Pancreas (tissue), 10 donors: ENCODE data around the gene SLK. TPM values are rescaled to one million over a fixed set of nuclear protein-coding genes. Genes with fewer than 3 reads are reported as not detected.

Experiments used
- ATAC-seq, 4 donors: fragments of 200-7000 bp; cut with Tn5 transposase; one replicate each; pipeline versions ENCODE4 v1.8.0 to v1.9.1; 2020; ENCODE audit warnings: mild to moderate bottlenecking in 4 of 4, moderate library complexity in 4 of 4
- DNase-seq, 6 donors: peaks; one replicate each; pipeline ENCODE4 v3.0.0-alpha.2; 2020
- FAIRE-seq: peaks from 2 replicates; lab custom pipeline; 2012; peaks lifted over from hg19 to GRCh38; lab: Jason Lieb, UNC
- H3K27ac ChIP-seq, 4 donors: fragments of 200-600 bp; sonication (generic); 1 replicate in 3 of 4; 2 replicates in 1 of 4; pipeline versions ENCODE4 v1.5.0 to v1.8.0; 2020
- H3K27me3 ChIP-seq, 4 donors: fragments of 200-600 bp; one replicate each; pipeline ENCODE4 v1.8.0; 2021
- H3K36me3 ChIP-seq, 3 donors: fragments of 200-600 bp; sonication (generic) in 1 of 3; one replicate each; pipeline versions ENCODE4 v1.5.0 to v1.8.0; 2020 to 2021
- H3K4me1 ChIP-seq, 3 donors: fragments of 200-600 bp; one replicate each; pipeline ENCODE4 v1.8.0; 2021
- H3K4me3 ChIP-seq, 4 donors: fragments of 200-600 bp; sonication (generic) in 2 of 4; one replicate each; pipeline versions ENCODE4 v1.5.0 to v1.8.0; 2020 to 2021
- H3K9me3 ChIP-seq, 4 donors: fragments of 200-600 bp; one replicate each; pipeline ENCODE4 v1.8.0; 2021
- CTCF ChIP-seq, 4 donors: fragments of 200-600 bp; sonication (generic) in 3 of 4; IDR thresholded peaks; one replicate each; pipeline versions ENCODE4 v1.5.0 to v1.8.0; 2021; ENCODE audit warnings: antibody characterized with exemption in 4 of 4
- WGBS, 2 donors: extraction: QIAGEN DNeasy Blood & Tissue Kit; methylation state at CpG; one replicate each; pipeline ENCODE4 v1.1.7; 2013; 5-methylcytosine and 5-hydroxymethylcytosine counted together
- intact Hi-C, 3 donors: fragments of 100-400 bp; cut with DNase I; formaldehyde crosslinking; loops; one replicate each; pipeline versions ENCODE4 v1.11.1 to v1.14.2; 2022
- polyA plus RNA-seq, 2 donors: library from polyadenylated mRNA; stranded (reverse); fragments of 200-250 nt; gene quantifications; one replicate each; pipeline ENCODE4 v1.2.3, GENCODE V29; 2013
- total RNA-seq, 6 donors: library from RNA; stranded (reverse); fragmentation: NEBNext Ultra II Directional in 4 of 6; extraction: Animal tissue kit (Norgen Biotek cat#: 25700) in 4 of 6; gene quantifications; one replicate each; pipeline versions ENCODE4 v1.2.1 to v1.2.4, GENCODE V29; 2021 to 2023
- donor health status: healthy with polysubstance abuse.
- donor health status: DM: no; HTN: no; CAD: no; lungs with moderate emphysema.
- donor health status: DM: no; HTN: no; CAD: no.
- donor health status: control.
- donor health status: control.
- donor health status: Bipolar disorder and iron deficiency.
- donor health status: DM: yes; HTN: yes; CAD: no.
- donor health status: DM: no; HTN: no; CAD: no.
- donor health status: DM: no; HTN: no; CAD: no.
- donor health status: DM: yes; HTN: yes; CAD: no.

The SLK gene
- total and polyA plus RNA-seq, 8 donors: 6.0 to 20.1 (median 13.4) TPM

DNA sequence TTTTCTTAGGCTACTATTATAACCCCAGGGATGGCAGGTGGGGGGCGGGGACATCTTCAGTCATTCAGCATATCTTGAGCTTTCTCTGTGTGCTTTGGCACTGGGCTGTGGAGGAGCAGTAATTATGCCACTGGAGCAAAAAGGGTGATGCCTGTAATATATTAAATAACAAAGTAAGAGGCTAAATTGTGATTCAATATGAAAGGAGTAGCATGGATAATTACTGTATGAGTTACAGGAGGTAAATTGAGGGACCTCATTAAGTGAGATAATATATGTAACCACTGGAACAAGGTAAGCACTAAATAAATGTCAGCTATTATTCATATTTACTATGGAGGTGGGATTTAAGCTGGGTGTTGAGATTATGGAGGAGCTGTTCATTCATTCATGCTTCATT, 45.7 kb upstream of the SLK start:
- no peaks in the 10 kb centered on the region for H3K9me3 ChIP-seq
- no peak for TF ChIP-seq CTCF (IDR thresholded peaks at IDR 0.05)
- no peaks in the 10 kb centered on the region for H3K36me3 ChIP-seq
- 83 to 86% methylated on average over 1 of the region's 1 CpG for WGBS, 2 donors
- intact Hi-C loops: no loop called here
- FAIRE-seq (no peak), ATAC-seq (no peak), DNase-seq (no peak)
- peaks cover 19 to 23% (median 21%) of the 10 kb centered on the region in 3 donors for H3K4me1 ChIP-seq
- H3K27ac ChIP-seq: no peak overlapping the region
- H3K4me3 ChIP-seq: no peak overlapping the region
- no peaks in the 10 kb centered on the region for H3K27me3 ChIP-seq

- no peaks in the 10 kb centered on the region for H3K36me3 ChIP-seq
- H3K9me3 ChIP-seq: no peaks in the 10 kb centered on the region
- intact Hi-C loops: no loop called here
- no peak overlapping the region for H3K4me3 ChIP-seq
- WGBS, 2 donors: 52 to 58% methylated on average over 7 of the region's 7 CpGs
- ATAC-seq (no peak), FAIRE-seq (no peak), DNase-seq (no peak)
- no peak overlapping the region for H3K27ac ChIP-seq
- H3K4me1 ChIP-seq: peaks cover 14 to 23% (median 16%) of the 10 kb centered on the region in 3 donors
- no peaks in the 10 kb centered on the region for H3K27me3 ChIP-seq
- no peak for TF ChIP-seq CTCF (IDR thresholded peaks at IDR 0.05)
These were observed 45.2 kb upstream of the SLK start for GRCh38 chr10:103921750-103922195.

- no peak for TF ChIP-seq CTCF (IDR thresholded peaks at IDR 0.05)
- FAIRE-seq (no peak), ATAC-seq (no peak), DNase-seq (no peak)
- WGBS, 2 donors: 96 to 97% methylated on average over 2 of the region's 2 CpGs
- no peaks in the 10 kb centered on the region for H3K36me3 ChIP-seq
- intact Hi-C loops: no loop called here
- peaks cover 12 to 23% (median 15%) of the 10 kb centered on the region in 3 donors for H3K4me1 ChIP-seq
- peak overlapping the region in 2 of 4 donors; percentile 53 to 79 for H3K27ac ChIP-seq
- no peaks in the 10 kb centered on the region for H3K27me3 ChIP-seq
- H3K9me3 ChIP-seq: no peaks in the 10 kb centered on the region
- H3K4me3 ChIP-seq: no peak overlapping the region
These were observed 44.3 kb upstream of the SLK start for GRCh38 chr10:103922659-103923058.

GRCh38 chr10:103923502-103923901, 43.4 kb upstream of the SLK start:
- ATAC-seq: peak; percentile 73 to 89 (median 80)
- H3K4me3 ChIP-seq: no peak overlapping the region
- 12% methylated on average over 3 of the region's 3 CpGs for WGBS, 2 donors
- no peak for FAIRE-seq
- intact Hi-C loops: no loop called here
- peak in 2 of 6 donors; percentile 42 to 49 for DNase-seq
- H3K36me3 ChIP-seq: no peaks in the 10 kb centered on the region
- TF ChIP-seq CTCF (IDR thresholded peaks at IDR 0.05): no peak
- H3K9me3 ChIP-seq: no peaks in the 10 kb centered on the region
- no peaks in the 10 kb centered on the region for H3K27me3 ChIP-seq
- peak overlapping the region; percentile 15 to 79 (median 39) for H3K27ac ChIP-seq
- peaks cover 12 to 23% (median 15%) of the 10 kb centered on the region in 3 donors for H3K4me1 ChIP-seq

GRCh38 chr10:103925591-103925990, 41.3 kb upstream of the SLK start:
- FAIRE-seq: no peak
- H3K36me3 ChIP-seq: no peaks in the 10 kb centered on the region

More at GRCh38 chr10:103925591-103925990, 41.3 kb upstream of the SLK start:
- no peaks in the 10 kb centered on the region for H3K9me3 ChIP-seq
- no peak overlapping the region for H3K27ac ChIP-seq
- H3K4me3 ChIP-seq: no peak overlapping the region
- no peak for TF ChIP-seq CTCF (IDR thresholded peaks at IDR 0.05)
- no peaks in the 10 kb centered on the region for H3K27me3 ChIP-seq
- intact Hi-C loops: no loop called here
- H3K4me1 ChIP-seq: peaks cover 12 to 17% (median 15%) of the 10 kb centered on the region in 3 donors
- DNase-seq: no peak
- no peak for ATAC-seq
- WGBS, 2 donors: 97 to 100% methylated on average over 1 of the region's 1 CpG
